Peyer's patch (tissue), 4 donors: Measurements from ENCODE around the gene SMIM45.

ENCODE experiments used
- CTCF ChIP-seq, 6 experiments: fragments of 450-650 bp in 4 of 6; fragments of 200-600 bp in 2 of 6; sonication (generic) in 1 of 6; IDR thresholded peaks; one replicate each; pipeline ENCODE4 v1.5.1; 2017 to 2019; ENCODE audit warnings: antibody characterized with exemption in 6 of 6, mild to moderate bottlenecking in 3 of 6, moderate library complexity in 1 of 6
- POLR2A ChIP-seq, 2 donors: fragments of 450-650 bp; IDR thresholded peaks; one replicate each; pipeline ENCODE4 v1.5.1; 2017; ENCODE audit warnings: antibody characterized with exemption in 2 of 2, mild to moderate bottlenecking in 2 of 2, moderate library complexity in 2 of 2

GRCh38 chr22:41969110-41969646 is 17.2 kb downstream of the SMIM45 start, which contains the start of gene SEPTIN3:
- TF ChIP-seq CTCF (IDR thresholded peaks at IDR 0.05) (no peak), POLR2A (IDR thresholded peaks at IDR 0.05) (no peak)
